ENCODE results near the gene CHRDL2.

The CHRDL2 gene

DNA sequence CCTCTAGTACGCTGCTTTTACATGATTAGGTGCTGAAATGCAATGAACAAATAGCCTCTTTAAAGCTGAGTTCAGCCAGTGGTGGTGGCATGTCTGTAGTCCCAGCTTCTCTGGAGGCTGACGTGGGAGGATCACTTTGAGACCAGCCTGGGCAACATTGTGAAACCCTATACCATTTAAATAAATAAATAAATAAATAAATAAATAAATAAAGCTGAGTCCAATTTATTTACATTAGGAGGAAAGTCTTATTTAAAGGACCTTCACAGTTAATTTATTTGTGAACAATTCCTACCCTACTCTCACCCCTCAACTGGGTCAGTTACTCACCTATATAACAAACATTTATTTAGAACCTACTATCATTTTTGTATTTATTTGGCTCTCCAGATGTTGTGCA lies 4.8 kb upstream of the CHRDL2 start:
- TF ChIP-seq, protein P1, sequence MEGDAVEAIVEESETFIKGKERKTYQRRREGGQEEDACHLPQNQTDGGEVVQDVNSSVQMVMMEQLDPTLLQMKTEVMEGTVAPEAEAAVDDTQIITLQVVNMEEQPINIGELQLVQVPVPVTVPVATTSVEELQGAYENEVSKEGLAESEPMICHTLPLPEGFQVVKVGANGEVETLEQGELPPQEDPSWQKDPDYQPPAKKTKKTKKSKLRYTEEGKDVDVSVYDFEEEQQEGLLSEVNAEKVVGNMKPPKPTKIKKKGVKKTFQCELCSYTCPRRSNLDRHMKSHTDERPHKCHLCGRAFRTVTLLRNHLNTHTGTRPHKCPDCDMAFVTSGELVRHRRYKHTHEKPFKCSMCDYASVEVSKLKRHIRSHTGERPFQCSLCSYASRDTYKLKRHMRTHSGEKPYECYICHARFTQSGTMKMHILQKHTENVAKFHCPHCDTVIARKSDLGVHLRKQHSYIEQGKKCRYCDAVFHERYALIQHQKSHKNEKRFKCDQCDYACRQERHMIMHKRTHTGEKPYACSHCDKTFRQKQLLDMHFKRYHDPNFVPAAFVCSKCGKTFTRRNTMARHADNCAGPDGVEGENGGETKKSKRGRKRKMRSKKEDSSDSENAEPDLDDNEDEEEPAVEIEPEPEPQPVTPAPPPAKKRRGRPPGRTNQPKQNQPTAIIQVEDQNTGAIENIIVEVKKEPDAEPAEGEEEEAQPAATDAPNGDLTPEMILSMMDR (IDR thresholded peaks at IDR 0.05; ENCODE audit: low read length, missing control alignments): no peak

DNA sequence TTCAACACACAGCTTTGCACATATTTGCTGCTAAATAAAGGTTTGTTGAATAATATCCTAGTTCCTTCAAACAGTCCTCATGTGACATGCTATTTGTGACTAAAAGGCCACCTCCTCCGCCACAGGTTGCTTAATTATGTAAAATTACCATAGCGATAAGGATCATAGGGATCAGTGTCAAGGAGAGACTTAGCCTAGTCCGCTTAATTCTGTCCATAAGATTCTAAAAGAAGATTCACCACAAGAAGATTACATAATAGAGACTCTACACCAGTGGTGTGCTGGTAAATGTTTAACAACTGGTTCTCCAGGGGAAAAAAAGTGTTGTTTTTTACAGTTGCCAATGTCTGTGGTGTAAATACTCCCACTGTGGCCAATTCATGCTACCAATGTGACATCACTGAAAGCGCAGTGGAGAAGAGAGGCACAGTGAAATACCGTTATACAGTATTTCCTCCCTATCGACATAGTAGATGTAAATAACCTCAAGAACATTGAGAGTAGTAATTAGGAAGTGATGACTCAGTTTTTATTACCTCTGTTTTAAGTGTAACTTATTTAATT lies 4.2 kb upstream of the CHRDL2 start:
- TF ChIP-seq, protein P1 (IDR thresholded peaks at IDR 0.05; ENCODE audit: low read length, missing control alignments): no peak
- no peak for DNase-seq (ENCODE audit: low read depth)
- no peak overlapping the region for H3K4me3 ChIP-seq (replicated peaks; ENCODE audit: low read depth, low read length)

More for the DNA sequence above, 4.8 kb upstream of the CHRDL2 start:
- no peak overlapping the region for H3K4me3 ChIP-seq (replicated peaks; ENCODE audit: low read depth, low read length)
- DNase-seq (ENCODE audit: low read depth): no peak

DNA sequence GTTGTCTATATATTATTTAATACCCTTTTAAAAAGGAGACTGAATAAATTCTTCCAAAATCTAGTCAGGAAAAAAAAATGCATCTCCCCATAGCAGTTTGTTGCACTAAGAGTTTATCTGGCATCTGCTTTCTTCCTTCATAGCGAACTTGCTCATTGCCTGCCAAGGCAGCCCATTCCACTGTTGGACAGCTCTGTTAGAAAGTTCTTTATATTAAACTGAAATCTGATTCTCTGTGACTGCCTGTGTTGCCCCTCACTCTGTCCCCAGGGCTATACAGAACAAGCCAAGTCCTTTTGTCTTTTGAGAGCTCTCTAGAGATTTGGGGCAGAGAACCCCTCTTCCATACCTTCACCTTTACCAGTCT lies 3.3 kb upstream of the CHRDL2 start:
- TF ChIP-seq, protein P1 (IDR thresholded peaks at IDR 0.05; ENCODE audit: low read length, missing control alignments): no peak
- no peak overlapping the region for H3K4me3 ChIP-seq (replicated peaks; ENCODE audit: low read depth, low read length)
- DNase-seq (ENCODE audit: low read depth): no peak

DNA sequence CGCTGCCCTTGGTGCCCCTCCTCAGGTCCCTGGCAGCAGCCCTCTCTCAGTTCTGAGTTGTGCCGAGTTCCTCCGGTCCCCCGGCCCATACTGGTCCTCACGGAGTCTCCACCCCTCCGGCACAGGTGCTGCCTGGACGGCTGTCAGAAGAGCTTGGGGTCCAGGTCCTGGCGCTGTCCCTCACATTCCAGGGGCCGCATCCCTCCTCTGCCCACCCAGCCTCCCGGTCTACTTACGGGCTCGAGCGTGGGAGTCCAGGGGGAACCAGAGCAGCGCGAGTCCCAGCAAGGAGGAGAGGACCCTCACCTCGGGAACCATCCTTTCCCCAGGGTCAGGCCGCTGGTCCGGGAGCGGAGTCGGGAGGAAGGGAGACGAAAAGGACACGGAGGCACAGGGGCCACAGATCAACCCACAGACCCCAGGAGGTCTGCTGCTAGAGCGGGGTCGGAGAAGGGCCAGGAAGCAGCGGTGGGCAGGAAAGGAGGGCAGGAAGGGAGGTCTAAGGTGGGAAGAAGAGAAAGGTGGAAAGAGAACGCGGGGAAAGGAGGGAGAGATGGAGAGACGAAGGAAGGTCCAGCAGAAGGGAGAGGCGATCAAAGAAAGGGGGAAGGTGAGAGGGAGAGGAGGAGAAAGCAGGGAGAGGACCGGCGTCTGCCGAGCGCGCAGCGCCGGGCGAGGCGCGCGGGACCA lies 510 bp downstream of the CHRDL2 start:
- no peak overlapping the region for H3K4me3 ChIP-seq (replicated peaks; ENCODE audit: low read depth, low read length)
- no peak for DNase-seq (ENCODE audit: low read depth)
- TF ChIP-seq, protein P1 (IDR thresholded peaks at IDR 0.05; ENCODE audit: low read length, missing control alignments): no peak

DNA sequence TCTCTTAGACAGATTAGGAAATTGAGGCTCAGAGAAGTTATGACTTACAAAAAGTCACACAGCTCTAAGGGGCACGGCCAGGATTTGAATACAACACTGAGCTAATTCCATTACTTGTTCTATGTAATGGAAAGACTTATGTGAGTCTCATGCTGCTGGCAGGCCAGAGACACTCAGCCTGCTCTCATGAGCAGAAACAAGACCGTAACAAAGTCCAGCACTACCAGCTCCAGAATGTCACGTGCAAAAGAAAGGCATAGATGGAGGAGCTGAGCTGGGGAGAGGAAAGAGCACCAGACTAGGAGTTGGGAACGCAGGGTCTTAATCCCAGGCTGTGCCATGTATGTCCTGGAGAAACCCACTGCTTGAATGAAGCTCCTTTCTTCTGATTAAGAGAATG lies 1.8 kb downstream of the CHRDL2 start:
- no peak for DNase-seq (ENCODE audit: low read depth)
- TF ChIP-seq, protein P1 (IDR thresholded peaks at IDR 0.05; ENCODE audit: low read length, missing control alignments): no peak
- H3K4me3 ChIP-seq (replicated peaks; ENCODE audit: low read depth, low read length): no peak overlapping the region

DNA sequence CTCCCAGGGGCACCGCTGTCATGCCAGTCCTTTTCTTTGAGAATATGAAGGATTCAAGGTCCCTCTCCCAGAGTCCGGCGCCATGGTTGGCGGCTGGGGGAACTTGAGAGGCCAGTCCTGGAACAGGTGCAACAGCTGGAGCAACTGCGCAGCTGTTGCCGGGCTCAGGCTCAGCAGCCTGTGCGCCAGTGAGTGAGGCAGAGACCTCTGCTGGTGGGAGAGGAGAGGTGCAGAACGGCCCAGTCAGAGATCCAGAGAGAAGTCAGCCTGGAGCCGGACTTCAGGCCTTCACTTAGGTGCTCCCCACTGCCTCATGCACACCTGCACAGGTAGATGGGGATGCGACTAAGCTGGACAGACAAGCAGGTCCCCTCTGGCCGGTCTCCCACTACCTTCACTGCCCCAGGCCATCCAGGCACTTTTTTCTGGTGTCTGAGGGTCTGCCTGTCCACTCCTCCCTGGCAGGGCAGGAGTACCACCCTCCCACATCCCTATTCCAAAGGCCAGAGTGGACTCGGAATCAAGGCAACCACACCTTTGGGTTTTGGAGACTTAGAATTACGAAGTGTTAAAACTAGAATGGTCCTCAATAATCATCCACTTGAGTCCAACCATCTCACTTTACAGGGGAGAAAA lies 4.6 kb downstream of the CHRDL2 start:
- no peak overlapping the region for H3K4me3 ChIP-seq (replicated peaks; ENCODE audit: low read depth, low read length)
- TF ChIP-seq, protein P1 (IDR thresholded peaks at IDR 0.05; ENCODE audit: low read length, missing control alignments): peak; percentile 99
- DNase-seq (ENCODE audit: low read depth): peak; percentile 83
